ENCODE measurements around the gene MFSD2A.

MFSD2A gene

DNA sequence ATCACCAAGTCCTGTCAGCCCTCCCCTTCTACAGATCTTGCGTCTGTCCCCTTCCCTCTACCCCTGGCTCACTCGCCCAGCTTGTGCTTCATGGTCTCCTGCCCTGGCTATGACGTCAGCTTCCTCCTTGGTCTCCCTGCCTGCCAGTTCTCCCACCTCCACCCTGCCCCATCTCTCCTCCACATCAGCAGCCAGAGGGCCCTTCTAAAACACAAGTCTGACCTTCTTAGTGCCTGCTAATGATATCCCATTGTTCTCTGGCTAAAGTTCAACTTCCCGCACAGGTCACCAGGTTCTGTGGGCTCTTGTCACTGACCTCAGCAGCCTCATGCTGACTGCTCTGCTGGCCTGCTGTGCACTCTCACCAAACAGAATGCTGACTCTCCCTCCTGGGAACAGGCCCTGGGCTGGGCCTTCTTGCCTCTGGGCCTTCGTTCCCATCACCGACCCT lies 28.6 kb upstream of the MFSD2A start:
- H3K36me3 ChIP-seq (ENCODE audit: control insufficient read depth, insufficient read depth, low read length), result no peaks in the 10 kb centered on the region
- no peaks in the 10 kb centered on the region for H3K27me3 ChIP-seq (replicated peaks; ENCODE audit: control insufficient read depth, insufficient read depth, low read length)
- TF ChIP-seq CTCF (IDR thresholded peaks at IDR 0.05; ENCODE audit: insufficient read depth, low read length, poor library complexity, severe bottlenecking), result no peak
- no peak for DNase-seq (ENCODE audit: extremely low read depth, insufficient read length)
- H3K4me3 ChIP-seq (replicated peaks; ENCODE audit: low read depth, low read length), result no peak overlapping the region

- no peaks in the 10 kb centered on the region for H3K36me3 ChIP-seq (ENCODE audit: control insufficient read depth, insufficient read depth, low read length)
- H3K4me3 ChIP-seq (replicated peaks; ENCODE audit: low read depth, low read length), result no peak overlapping the region
- no peak for TF ChIP-seq CTCF (IDR thresholded peaks at IDR 0.05; ENCODE audit: insufficient read depth, low read length, poor library complexity, severe bottlenecking)
- DNase-seq (ENCODE audit: extremely low read depth, insufficient read length), result no peak
- H3K27me3 ChIP-seq (replicated peaks; ENCODE audit: control insufficient read depth, insufficient read depth, low read length), result no peaks in the 10 kb centered on the region
Measured at GRCh38 chr1:39926820-39927219, 28.1 kb upstream of the MFSD2A start.

DNA sequence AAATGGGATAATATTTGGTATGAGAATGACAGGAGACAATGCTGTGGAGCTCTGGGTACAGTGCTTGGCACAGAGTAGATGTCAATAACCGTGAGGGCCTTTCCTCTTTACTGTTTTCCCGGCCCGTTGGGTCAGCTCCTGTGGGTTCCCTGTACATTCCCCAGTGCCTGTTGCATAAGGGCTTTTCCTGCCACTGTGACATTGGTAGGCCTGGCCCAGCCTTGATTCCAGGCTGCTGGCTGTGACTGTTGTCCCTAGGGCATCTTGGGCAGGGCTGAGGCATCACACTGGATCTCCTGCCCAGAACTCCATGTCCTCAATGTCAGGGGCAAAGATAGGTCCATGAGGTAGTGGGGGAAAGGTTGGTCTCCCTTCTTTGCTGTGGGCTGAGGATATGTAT lies 27.4 kb upstream of the MFSD2A start:
- H3K27me3 ChIP-seq (replicated peaks; ENCODE audit: control insufficient read depth, insufficient read depth, low read length), result no peaks in the 10 kb centered on the region
- no peak for DNase-seq (ENCODE audit: extremely low read depth, insufficient read length)
- no peaks in the 10 kb centered on the region for H3K36me3 ChIP-seq (ENCODE audit: control insufficient read depth, insufficient read depth, low read length)
- no peak overlapping the region for H3K4me3 ChIP-seq (replicated peaks; ENCODE audit: low read depth, low read length)
- TF ChIP-seq CTCF (IDR thresholded peaks at IDR 0.05; ENCODE audit: insufficient read depth, low read length, poor library complexity, severe bottlenecking), result no peak

DNA sequence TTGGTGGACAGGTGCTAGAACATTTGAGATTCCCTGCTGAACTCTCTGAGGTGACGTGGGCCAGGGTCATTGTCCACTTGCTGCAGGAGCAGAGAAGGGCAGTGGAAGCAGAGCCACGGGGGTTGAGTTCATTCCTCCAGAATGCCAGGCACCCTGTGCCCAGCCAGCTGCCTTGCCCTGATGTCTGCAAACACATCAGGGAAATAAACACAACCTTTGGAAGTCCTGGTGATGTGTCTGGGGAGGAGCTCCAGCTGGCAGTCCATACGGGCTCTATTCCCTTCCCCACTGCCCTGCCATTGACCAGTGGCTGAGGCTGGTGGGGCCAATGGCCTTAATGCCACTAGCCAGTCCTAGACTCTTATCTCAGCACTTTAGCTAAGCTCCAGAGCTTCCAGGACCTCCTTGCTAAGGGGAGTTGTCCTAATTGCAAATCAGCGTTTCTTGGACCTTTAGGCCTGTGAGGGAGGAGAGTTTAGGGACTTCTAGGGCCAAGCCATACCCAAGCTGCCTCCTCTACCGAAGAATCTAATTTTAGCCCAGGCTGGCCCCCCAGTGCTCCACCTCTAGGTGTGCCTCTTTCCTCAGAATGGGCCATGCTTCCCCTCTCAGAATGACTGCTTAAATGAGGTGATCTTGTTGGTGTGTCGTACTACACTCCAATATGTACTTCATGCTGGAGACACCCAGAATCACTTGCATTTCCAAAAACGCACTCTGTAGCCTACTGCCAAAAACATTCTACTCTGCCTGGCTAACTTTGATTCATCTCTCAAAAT lies 25.9 kb upstream of the MFSD2A start:
- Histone ChIP-seq H3K36me3 (ENCODE audit: control insufficient read depth, insufficient read depth, low read length) (no peaks in the 10 kb centered on the region), H3K27me3 (replicated peaks; ENCODE audit: control insufficient read depth, insufficient read depth, low read length) (no peaks in the 10 kb centered on the region), H3K4me3 (replicated peaks; ENCODE audit: low read depth, low read length) (no peak overlapping the region)
- no peak for DNase-seq (ENCODE audit: extremely low read depth, insufficient read length)
- no peak for TF ChIP-seq CTCF (IDR thresholded peaks at IDR 0.05; ENCODE audit: insufficient read depth, low read length, poor library complexity, severe bottlenecking)

- H3K4me3 ChIP-seq (replicated peaks; ENCODE audit: low read depth, low read length), result no peak overlapping the region
- H3K27me3 ChIP-seq (replicated peaks; ENCODE audit: control insufficient read depth, insufficient read depth, low read length), result no peaks in the 10 kb centered on the region
- no peaks in the 10 kb centered on the region for H3K36me3 ChIP-seq (ENCODE audit: control insufficient read depth, insufficient read depth, low read length)
- no peak for DNase-seq (ENCODE audit: extremely low read depth, insufficient read length)
- no peak for TF ChIP-seq CTCF (IDR thresholded peaks at IDR 0.05; ENCODE audit: insufficient read depth, low read length, poor library complexity, severe bottlenecking)
Measured at GRCh38 chr1:39933956-39934941, 20.7 kb upstream of the MFSD2A start.
